ENCODE results near the gene CDKL2.

DNA sequence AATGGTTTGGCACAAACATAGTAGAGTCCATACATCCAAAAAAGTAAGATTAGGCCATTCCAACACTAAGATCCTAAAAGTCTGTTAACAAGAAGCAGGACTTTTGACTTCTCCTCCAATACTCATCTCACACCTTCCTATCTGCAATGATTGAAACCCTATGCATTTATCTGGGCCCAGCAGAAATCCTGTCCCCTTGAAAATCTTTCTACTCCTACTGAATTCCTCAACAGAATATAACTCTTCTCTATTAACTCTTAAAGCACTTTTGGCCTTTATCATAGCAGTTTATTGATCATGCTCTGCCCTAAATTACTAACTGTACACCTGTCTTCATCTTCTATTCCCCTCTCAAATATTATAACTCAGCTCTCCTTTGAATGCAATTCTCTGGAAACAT lies 38.3 kb upstream of the CDKL2 start:
- TF ChIP-seq, protein P1, sequence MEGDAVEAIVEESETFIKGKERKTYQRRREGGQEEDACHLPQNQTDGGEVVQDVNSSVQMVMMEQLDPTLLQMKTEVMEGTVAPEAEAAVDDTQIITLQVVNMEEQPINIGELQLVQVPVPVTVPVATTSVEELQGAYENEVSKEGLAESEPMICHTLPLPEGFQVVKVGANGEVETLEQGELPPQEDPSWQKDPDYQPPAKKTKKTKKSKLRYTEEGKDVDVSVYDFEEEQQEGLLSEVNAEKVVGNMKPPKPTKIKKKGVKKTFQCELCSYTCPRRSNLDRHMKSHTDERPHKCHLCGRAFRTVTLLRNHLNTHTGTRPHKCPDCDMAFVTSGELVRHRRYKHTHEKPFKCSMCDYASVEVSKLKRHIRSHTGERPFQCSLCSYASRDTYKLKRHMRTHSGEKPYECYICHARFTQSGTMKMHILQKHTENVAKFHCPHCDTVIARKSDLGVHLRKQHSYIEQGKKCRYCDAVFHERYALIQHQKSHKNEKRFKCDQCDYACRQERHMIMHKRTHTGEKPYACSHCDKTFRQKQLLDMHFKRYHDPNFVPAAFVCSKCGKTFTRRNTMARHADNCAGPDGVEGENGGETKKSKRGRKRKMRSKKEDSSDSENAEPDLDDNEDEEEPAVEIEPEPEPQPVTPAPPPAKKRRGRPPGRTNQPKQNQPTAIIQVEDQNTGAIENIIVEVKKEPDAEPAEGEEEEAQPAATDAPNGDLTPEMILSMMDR (IDR thresholded peaks at IDR 0.05), result no peak
- TF ChIP-seq EP300 (IDR thresholded peaks at IDR 0.05) (no peak), POLR2A (IDR thresholded peaks at IDR 0.05) (no peak), POLR2AphosphoS5 (IDR thresholded peaks at IDR 0.05) (no peak)
